Liver (tissue), 9 donors: ENCODE measurements around the gene DYRK1A. TPM values are rescaled to one million over a fixed set of nuclear protein-coding genes. Genes with fewer than 3 reads are reported as not detected.

Source experiments
- DNase-seq: peaks from one replicate; pipeline ENCODE4 v3.0.0-alpha.2; 2017; ENCODE audit warnings: low spot score
- H3K27ac ChIP-seq, 2 donors: one replicate each; pipeline ENCODE4 v1.7.0; 2013; ENCODE audit warnings: inconsistent platforms in 2 of 2, low read length in 2 of 2, control low read depth in 1 of 2, low read depth in 1 of 2, mild to moderate bottlenecking in 1 of 2
- H3K27me3 ChIP-seq, 4 donors: one replicate each; pipeline versions ENCODE4 v1.6.1 to v1.7.0; 2013; ENCODE audit warnings: low read length in 3 of 4, inconsistent platforms in 1 of 4, mild to moderate bottlenecking in 1 of 4, moderate library complexity in 1 of 4; ENCODE audit not compliant: control insufficient read depth in 4 of 4, insufficient read depth in 4 of 4
- H3K36me3 ChIP-seq, 4 donors: one replicate each; pipeline versions ENCODE4 v1.6.1 to v1.7.0; 2013; ENCODE audit warnings: low read length in 3 of 4, mild to moderate bottlenecking in 3 of 4, low read depth in 1 of 4, moderate library complexity in 1 of 4; ENCODE audit not compliant: control insufficient read depth in 4 of 4, insufficient read depth in 3 of 4
- H3K4me1 ChIP-seq, 4 donors: one replicate each; pipeline versions ENCODE4 v1.6.1 to v1.7.0; 2013; ENCODE audit warnings: low read length in 3 of 4, mild to moderate bottlenecking in 3 of 4, moderate library complexity in 1 of 4; ENCODE audit not compliant: control insufficient read depth in 4 of 4, insufficient read depth in 4 of 4
- H3K4me3 ChIP-seq, 3 donors: one replicate each; pipeline versions ENCODE4 v1.6.1 to v1.7.0; 2013; ENCODE audit warnings: low read length in 3 of 3, control low read depth in 1 of 3, low read depth in 1 of 3, mild to moderate bottlenecking in 1 of 3
- H3K9ac ChIP-seq, 2 donors: one replicate each; pipeline ENCODE4 v1.7.0; 2013; ENCODE audit warnings: low read length in 2 of 2, mild to moderate bottlenecking in 2 of 2, moderate library complexity in 2 of 2, control low read depth in 1 of 2, low read depth in 1 of 2
- H3K9me3 ChIP-seq, 4 donors: one replicate each; pipeline versions ENCODE4 v1.6.1 to v1.7.0; 2013; ENCODE audit warnings: low read length in 3 of 4; ENCODE audit not compliant: control insufficient read depth in 4 of 4
- ATF3 ChIP-seq: IDR thresholded peaks from 2 replicates; pipeline ENCODE4 v1.6.1; 2016; ENCODE audit warnings: antibody characterized with exemption
- CTCF ChIP-seq: fragments of 150-350 bp; IDR thresholded peaks from 2 replicates; pipeline ENCODE4 v1.5.1; 2017; ENCODE audit warnings: improper control_type of control experiment, low read depth, low read length; ENCODE audit not compliant: missing input control
- EGR1 ChIP-seq, 2 donors: IDR thresholded peaks; 2 replicates each; pipeline ENCODE4 v1.6.1; 2016 to 2018; ENCODE audit warnings: antibody characterized with exemption in 2 of 2, low read depth in 2 of 2
- FOXA1 ChIP-seq: IDR thresholded peaks from 2 replicates; pipeline ENCODE4 v1.6.1; 2016; ENCODE audit warnings: antibody characterized with exemption
- FOXA2 ChIP-seq: IDR thresholded peaks from 2 replicates; pipeline ENCODE4 v1.6.1; 2016; ENCODE audit warnings: antibody characterized with exemption
- GABPA ChIP-seq, 2 donors: IDR thresholded peaks in 1 of 2; conservative IDR thresholded peaks in 1 of 2; 2 replicates each; pipeline ENCODE4 v1.6.1; 2016; ENCODE audit warnings: antibody characterized with exemption in 2 of 2, mild to moderate bottlenecking in 1 of 2, moderate library complexity in 1 of 2
- HNF4A ChIP-seq, 2 donors: conservative IDR thresholded peaks; 2 replicates each; pipeline ENCODE4 v1.6.1; 2016; ENCODE audit warnings: antibody characterized with exemption in 2 of 2, mild to moderate bottlenecking in 2 of 2
- HNF4G ChIP-seq: IDR thresholded peaks from 2 replicates; pipeline ENCODE4 v1.6.1; 2016; ENCODE audit warnings: antibody characterized with exemption
- JUND ChIP-seq, 2 donors: IDR thresholded peaks; 2 replicates each; pipeline ENCODE4 v1.6.1; 2016; ENCODE audit warnings: antibody characterized with exemption in 2 of 2
- MAX ChIP-seq: IDR thresholded peaks from 2 replicates; pipeline ENCODE4 v1.6.1; 2016; ENCODE audit warnings: antibody characterized with exemption
- NR2F2 ChIP-seq: IDR thresholded peaks from 2 replicates; pipeline ENCODE4 v1.6.1; 2016; ENCODE audit warnings: antibody characterized with exemption
- RAD21 ChIP-seq, 2 donors: IDR thresholded peaks; 2 replicates each; pipeline ENCODE4 v1.6.1; 2016; ENCODE audit warnings: antibody characterized with exemption in 2 of 2, mild to moderate bottlenecking in 2 of 2
- REST ChIP-seq: IDR thresholded peaks from 2 replicates; pipeline ENCODE4 v1.6.1; 2016; ENCODE audit warnings: antibody characterized with exemption, mild to moderate bottlenecking
- RXRA ChIP-seq, 2 donors: IDR thresholded peaks; 2 replicates each; pipeline ENCODE4 v1.6.1; 2017 to 2018; ENCODE audit warnings: antibody characterized with exemption in 2 of 2, mild to moderate bottlenecking in 1 of 2
- SP1 ChIP-seq: IDR thresholded peaks from 2 replicates; pipeline ENCODE4 v1.6.1; 2018; ENCODE audit warnings: antibody characterized with exemption, mild to moderate bottlenecking
- TAF1 ChIP-seq: conservative IDR thresholded peaks from 2 replicates; pipeline ENCODE4 v1.6.1; 2016; ENCODE audit warnings: antibody characterized with exemption, mild to moderate bottlenecking
- YY1 ChIP-seq: IDR thresholded peaks from 2 replicates; pipeline ENCODE4 v1.6.1; 2016; ENCODE audit warnings: antibody characterized with exemption, mild to moderate bottlenecking
- ZBTB33 ChIP-seq: IDR thresholded peaks from 2 replicates; pipeline ENCODE4 v1.6.1; 2016; ENCODE audit warnings: antibody characterized with exemption
- WGBS: extraction: QIAGEN DNeasy Blood & Tissue Kit; methylation state at CpG from one replicate; pipeline ENCODE4 v1.1.7; 2013; 5-methylcytosine and 5-hydroxymethylcytosine counted together
- polyA plus RNA-seq, 2 donors: library from polyadenylated mRNA; stranded (reverse) in 1 of 2; unstranded in 1 of 2; fragments of 200-250 nt in 1 of 2; fragments of >200 nt in 1 of 2; fragmentation: Nextera tagmentation in 1 of 2; extraction: Ambion mirVana in 1 of 2; gene quantifications; one replicate each; pipeline versions ENCODE4 v1.2.1 to v1.2.3, GENCODE V29; 2013 to 2015
- total RNA-seq, 2 donors: library from RNA; depleted of rRNA; stranded (reverse); fragments of >200 nt; gene quantifications; one replicate each; pipeline ENCODE4 v1.2.3, GENCODE V29; 2014
- donor health status: healthy.
- donor health status: healthy.
- donor health status: healthy.
- donor health status: healthy.
- donor health status: healthy.

DYRK1A gene
- total and polyA plus RNA-seq, 4 donors = 5.1 to 58.3 (median 22.9) TPM

DNA sequence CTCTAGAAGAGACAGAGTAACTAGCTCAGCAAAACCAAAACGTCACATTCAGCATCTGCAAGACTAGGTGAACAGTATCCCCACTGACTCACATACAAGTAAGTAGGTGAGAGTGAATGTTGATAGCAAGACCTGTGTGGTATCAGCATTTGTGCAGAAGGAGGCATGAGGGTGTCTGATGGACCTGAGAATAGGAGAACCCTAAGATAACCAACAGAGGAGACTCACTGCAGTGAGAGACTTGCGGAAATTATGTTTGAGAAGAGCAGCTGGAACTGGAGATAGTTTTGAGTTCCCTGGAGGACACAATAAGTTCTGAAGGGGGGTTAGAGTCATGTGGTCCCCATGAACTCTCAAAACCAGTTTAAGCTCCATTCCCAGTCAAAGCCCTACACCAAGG lies 59.1 kb downstream of the DYRK1A start:
- H3K9ac ChIP-seq = no peak overlapping the region
- TF ChIP-seq CTCF (no peak), GABPA (IDR thresholded peaks at IDR 0.05 in 1 of 2, conservative IDR thresholded peaks at IDR 0.05 in 1 of 2) (no peak), HNF4A (conservative IDR thresholded peaks at IDR 0.05) (no peak), REST (no peak), YY1 (no peak), EGR1 (IDR thresholded peaks at IDR 0.05; ENCODE audit: low read depth in 2 of 2) (no peak), TAF1 (no peak), SP1 (no peak), MAX (no peak), RXRA (IDR thresholded peaks at IDR 0.05) (no peak), HNF4G (no peak)
- no peak overlapping the region for H3K27ac ChIP-seq
- peaks cover 0 to 5% (median 2%) of the 10 kb centered on the region in 4 donors for H3K36me3 ChIP-seq
- no peaks in the 10 kb centered on the region for H3K27me3 ChIP-seq
- H3K4me3 ChIP-seq = no peak overlapping the region
- DNase-seq = no peak
- WGBS = 94% methylated on average over 2 of the region's 2 CpGs
- H3K9me3 ChIP-seq = no peaks in the 10 kb centered on the region
- peaks cover 2 to 19% (median 10%) of the 10 kb centered on the region in 4 donors for H3K4me1 ChIP-seq

DNA sequence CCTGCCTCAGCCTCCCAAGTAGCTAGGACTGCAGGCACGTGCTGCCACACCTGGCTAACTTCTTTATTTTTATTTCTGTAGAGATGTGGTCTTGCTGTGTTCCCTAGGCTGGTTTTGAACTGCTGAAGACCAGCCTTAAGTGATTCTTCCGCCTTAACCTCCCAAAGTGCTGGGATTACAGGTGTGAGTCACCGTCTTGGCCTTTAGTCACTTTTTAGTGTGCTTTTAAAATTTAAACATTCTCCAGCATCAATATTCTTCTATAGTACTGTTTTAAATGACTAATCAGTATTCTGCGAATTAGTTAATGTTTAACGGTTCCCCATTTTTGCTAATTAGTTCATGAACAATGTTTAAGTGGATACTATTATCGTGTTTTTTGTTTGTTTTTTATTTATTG lies 60.6 kb downstream of the DYRK1A start:
- H3K27ac ChIP-seq = no peak overlapping the region
- H3K4me1 ChIP-seq = peaks cover 7 to 31% (median 23%) of the 10 kb centered on the region in 4 donors
- DNase-seq = no peak
- 87% methylated on average over 6 of the region's 6 CpGs for WGBS
- no peak overlapping the region for H3K4me3 ChIP-seq
- H3K36me3 ChIP-seq = peaks cover 0 to 3% (median under 1%) of the 10 kb centered on the region in 4 donors
- H3K9ac ChIP-seq = no peak overlapping the region
- H3K9me3 ChIP-seq = no peaks in the 10 kb centered on the region
- H3K27me3 ChIP-seq = no peaks in the 10 kb centered on the region
- TF ChIP-seq NR2F2 (no peak), FOXA1 (no peak), HNF4A (conservative IDR thresholded peaks at IDR 0.05) (no peak), TAF1 (no peak), SP1 (no peak), RAD21 (IDR thresholded peaks at IDR 0.05) (no peak), ATF3 (no peak), HNF4G (no peak), ZBTB33 (no peak), GABPA (IDR thresholded peaks at IDR 0.05 in 1 of 2, conservative IDR thresholded peaks at IDR 0.05 in 1 of 2) (no peak), FOXA2 (no peak), MAX (no peak), RXRA (IDR thresholded peaks at IDR 0.05) (no peak), JUND (IDR thresholded peaks at IDR 0.05) (no peak), EGR1 (IDR thresholded peaks at IDR 0.05; ENCODE audit: low read depth in 2 of 2) (no peak), CTCF (no peak), YY1 (no peak)
